GM19372 (cell line): ENCODE results near the gene CHPF2.

Experiments used
- ATAC-seq: cut with Tn5 transposase; IDR thresholded peaks from one replicate; pipeline ENCODE4 v1.9.1; 2021; ENCODE audit warnings: mild to moderate bottlenecking, low read depth, moderate library complexity; ENCODE audit not compliant: unreplicated experiment

CHPF2 gene

DNA sequence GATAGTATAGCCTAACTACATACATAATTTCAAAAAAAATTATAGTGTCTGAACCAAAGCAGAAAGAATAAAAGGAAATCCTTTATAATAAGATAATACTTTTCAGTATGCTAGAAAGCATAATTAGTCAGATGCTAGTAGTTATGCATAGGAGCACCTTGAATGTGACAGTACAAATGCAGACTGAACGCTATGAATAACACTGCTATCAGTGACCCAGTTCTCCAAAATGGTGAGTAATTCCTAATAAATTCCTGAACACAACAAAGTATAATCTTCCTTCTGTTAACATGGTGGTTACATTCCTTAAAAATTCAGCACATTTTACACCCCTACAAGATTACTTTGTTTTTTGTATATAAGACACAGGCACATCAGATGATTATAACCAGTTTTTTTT lies 1.2 kb upstream of the CHPF2 start:
- ATAC-seq: no peak

DNA sequence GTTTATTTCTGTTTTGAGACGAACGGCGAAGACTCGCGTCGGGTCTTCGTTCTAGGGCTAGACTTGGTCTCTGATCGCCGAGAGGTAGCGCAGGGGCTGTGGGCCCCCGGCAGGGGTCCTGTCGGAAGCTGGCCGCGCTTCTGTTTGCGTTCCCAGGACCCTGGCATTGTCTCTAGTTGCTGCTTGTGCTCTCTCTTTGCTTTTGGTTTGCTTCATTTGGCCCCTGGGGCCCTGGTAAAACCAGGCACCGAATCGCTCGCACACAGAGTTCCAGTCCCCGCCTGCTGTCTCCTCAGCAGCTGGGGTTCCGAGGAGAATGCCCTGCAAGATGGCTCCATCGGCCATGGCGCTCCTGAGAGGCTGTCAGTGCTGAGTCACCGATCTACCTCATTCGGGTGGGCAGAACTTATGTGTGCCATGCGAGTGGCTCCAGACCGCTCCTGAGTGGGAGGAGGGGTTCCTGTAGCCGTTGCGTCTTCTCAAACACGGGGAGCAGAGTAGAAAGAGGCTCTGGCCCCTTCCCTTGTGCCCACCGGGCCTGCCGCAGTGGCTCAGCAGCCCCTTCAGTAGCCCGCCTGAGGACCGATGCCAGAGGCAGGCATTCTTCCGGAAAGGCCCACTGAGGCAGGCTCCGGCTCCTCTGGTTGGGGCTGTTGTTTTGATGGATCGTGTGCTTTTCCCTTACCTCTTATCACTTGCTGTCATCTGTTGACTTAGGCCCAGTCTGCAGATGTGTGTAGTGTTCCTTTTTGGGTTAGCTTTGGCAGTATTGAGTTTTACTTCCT lies 826 bp downstream of the CHPF2 start:
- no peak for ATAC-seq

GRCh38 chr7:151233804-151234203 lies 1.5 kb downstream of the CHPF2 start:
- no peak for ATAC-seq

- no peak for ATAC-seq
Observed at GRCh38 chr7:151235091-151235787, 3.0 kb downstream of the CHPF2 start.

GRCh38 chr7:151236406-151236805 lies 4.1 kb downstream of the CHPF2 start:
- no peak for ATAC-seq

GRCh38 chr7:151237244-151238189 lies 5.2 kb downstream of the CHPF2 start:
- no peak for ATAC-seq

DNA sequence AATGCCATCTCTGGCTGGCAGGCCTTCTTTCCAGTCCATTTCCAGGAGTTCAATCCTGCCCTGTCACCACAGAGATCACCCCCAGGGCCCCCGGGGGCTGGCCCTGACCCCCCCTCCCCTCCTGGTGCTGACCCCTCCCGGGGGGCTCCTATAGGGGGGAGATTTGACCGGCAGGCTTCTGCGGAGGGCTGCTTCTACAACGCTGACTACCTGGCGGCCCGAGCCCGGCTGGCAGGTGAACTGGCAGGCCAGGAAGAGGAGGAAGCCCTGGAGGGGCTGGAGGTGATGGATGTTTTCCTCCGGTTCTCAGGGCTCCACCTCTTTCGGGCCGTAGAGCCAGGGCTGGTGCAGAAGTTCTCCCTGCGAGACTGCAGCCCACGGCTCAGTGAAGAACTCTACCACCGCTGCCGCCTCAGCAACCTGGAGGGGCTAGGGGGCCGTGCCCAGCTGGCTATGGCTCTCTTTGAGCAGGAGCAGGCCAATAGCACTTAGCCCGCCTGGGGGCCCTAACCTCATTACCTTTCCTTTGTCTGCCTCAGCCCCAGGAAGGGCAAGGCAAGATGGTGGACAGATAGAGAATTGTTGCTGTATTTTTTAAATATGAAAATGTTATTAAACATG lies 6.0 kb downstream of the CHPF2 start:
- no peak for ATAC-seq

- ATAC-seq: no peak
Observed at GRCh38 chr7:151238924-151239836, 6.9 kb downstream of the CHPF2 start.

- ATAC-seq: no peak
Observed at GRCh38 chr7:151239837-151240459, 7.7 kb downstream of the CHPF2 start.

DNA sequence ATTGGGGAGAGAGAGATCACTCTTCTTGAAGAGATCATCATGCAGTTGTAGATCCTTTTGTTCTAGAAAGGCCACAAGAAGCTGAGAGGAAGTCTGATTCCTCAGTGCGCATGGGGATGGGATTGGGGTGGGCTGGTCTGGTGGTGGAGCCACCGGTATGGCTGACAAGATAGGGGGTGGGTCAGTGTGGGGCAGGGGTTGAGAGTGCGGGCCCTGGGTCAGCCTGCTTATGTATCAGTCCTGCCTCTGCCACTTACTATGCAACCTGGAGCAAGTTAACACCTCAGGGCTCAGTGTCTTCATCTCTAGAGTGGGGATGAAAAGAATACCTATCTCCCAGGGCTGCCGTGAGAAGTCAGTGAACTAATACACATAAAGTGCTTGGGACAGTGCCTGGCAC lies 8.3 kb downstream of the CHPF2 start:
- ATAC-seq: no peak

GRCh38 chr7:151240942-151241754 lies 8.9 kb downstream of the CHPF2 start:
- no peak for ATAC-seq

- no peak for ATAC-seq
Observed at GRCh38 chr7:151241755-151242096, 9.4 kb downstream of the CHPF2 start.

DNA sequence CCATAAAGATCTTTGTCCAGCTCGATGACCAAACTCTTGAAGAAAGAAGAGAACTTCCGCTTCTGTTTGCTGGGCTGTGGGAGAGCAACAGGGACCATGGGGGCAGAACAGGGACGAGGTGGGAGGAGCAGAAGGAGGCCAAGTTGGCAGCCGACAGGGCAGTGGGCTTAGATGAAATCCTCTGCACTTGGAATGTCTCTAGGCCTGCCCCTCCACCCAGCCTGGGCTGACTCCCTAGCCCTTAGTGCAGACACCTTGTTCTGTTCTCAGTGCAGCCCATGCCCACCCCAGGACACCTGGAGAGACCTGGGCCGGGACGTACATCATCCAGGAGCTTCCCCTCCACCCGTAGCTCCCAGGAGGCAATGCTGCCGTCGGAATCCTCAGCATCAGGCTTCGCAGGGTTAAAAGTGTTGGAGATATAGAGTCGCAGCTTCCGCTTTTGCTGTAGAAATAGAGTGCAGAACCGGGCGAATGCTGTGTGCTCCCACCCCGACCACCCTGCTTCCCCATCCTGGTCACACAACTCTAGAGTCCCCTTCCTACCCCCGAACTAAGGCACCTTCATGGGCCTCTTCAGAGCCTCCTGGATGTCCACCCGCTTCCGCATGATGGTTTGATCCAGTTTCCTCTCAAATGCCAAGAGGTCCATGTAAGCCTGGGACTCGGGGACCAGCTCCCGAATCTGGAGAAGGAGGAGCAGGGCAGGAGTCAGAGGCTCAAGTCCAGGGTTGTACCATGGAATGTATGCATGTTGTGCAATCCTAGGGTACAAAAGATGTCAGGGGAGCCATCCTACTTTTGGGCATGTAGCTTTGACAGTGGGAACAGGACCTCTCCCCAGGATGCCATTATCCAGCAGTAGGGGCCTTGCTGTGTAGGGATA lies 10.1 kb downstream of the CHPF2 start:
- ATAC-seq: no peak

GRCh38 chr7:151243045-151243349 lies 10.7 kb downstream of the CHPF2 start:
- no peak for ATAC-seq

- peak; percentile 38 for ATAC-seq
Observed at GRCh38 chr7:151243408-151244195, 11.3 kb downstream of the CHPF2 start.

DNA sequence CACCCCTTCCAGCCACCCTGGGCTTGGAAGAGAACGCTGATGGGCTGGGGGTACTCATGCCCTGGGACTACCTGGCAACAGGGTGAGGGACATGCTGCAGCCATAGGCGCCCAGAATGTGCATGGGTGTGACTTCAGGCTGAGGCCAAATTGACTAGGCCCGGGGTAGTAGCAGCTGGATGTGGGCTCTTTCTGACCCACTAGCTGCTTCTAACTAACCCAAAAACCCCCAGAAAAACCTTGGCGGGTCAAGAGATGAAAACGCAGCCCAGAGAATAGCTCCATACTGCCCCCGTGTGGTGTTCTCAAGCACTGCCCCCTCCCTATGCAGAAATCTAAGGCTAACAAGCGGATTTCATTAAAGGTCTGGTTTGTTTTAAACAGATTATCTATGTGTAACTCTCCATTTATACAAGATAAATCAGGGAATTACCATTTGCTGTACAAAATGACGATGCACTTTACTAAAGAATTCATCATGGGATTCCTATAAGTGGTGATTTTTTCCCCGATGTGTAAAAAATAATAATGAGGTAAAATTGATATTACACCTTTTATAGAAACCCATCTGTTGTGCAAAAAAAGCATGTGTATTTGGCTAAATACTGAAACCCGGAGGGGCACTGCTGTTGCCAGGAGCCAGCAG lies 12.0 kb downstream of the CHPF2 start:
- no peak for ATAC-seq
